HepG2 (cell line): Measurements from ENCODE around the gene TMEM174. TPM values are rescaled to one million over a fixed set of nuclear protein-coding genes. Genes with fewer than 3 reads are reported as not detected.

Source experiments
- ASH2L ChIP-seq: fragments of 300-600, 200-600 bp; sonication (generic); IDR thresholded peaks from 2 replicates; pipeline ENCODE4 v1.7.0; 2017; ENCODE audit warnings: low read depth, mild to moderate bottlenecking, moderate library complexity, mixed read lengths, low read length; ENCODE audit not compliant: insufficient read length
- BRF2 ChIP-seq: sonication (generic); formaldehyde crosslinking; IDR thresholded peaks from 2 replicates; pipeline ENCODE4 v1.8.1; 2022; ENCODE audit warnings: mild to moderate bottlenecking, missing genetic modification reagents
- E2F5 ChIP-seq: sonication (generic); formaldehyde crosslinking; conservative IDR thresholded peaks from 2 replicates; pipeline ENCODE4 v1.4.0; 2020; ENCODE audit warnings: missing genetic modification reagents
- FOXO1 ChIP-seq: sonication (generic); formaldehyde crosslinking; IDR thresholded peaks from 2 replicates; pipeline ENCODE4 v1.4.0; 2020; ENCODE audit warnings: missing genetic modification reagents
- GATA4 ChIP-seq: sonication (generic); IDR thresholded peaks from 2 replicates; pipeline ENCODE4 v1.6.1; 2016; ENCODE audit warnings: antibody characterized with exemption, low read depth, borderline replicate concordance
- HNRNPK ChIP-seq: fragments of 200-400 bp; formaldehyde crosslinking; IDR thresholded peaks from 2 replicates; pipeline ENCODE4 v1.6.1; 2018; ENCODE audit warnings: low read length, low read depth, moderate library complexity, mild to moderate bottlenecking; ENCODE audit not compliant: poor library complexity, severe bottlenecking
- JARID2 ChIP-seq: sonication (generic); formaldehyde crosslinking; IDR thresholded peaks from 2 replicates; pipeline ENCODE4 v1.8.1; 2023; ENCODE audit warnings: missing genetic modification reagents, inconsistent platforms; ENCODE audit not compliant: insufficient replicate concordance
- KAT7 ChIP-seq: IDR thresholded peaks from 2 replicates; pipeline ENCODE4 v1.6.1; 2018; ENCODE audit warnings: borderline replicate concordance, missing compliant biosample characterization
- KLF9 ChIP-seq: IDR thresholded peaks from 2 replicates; pipeline ENCODE4 v1.6.1; 2016; ENCODE audit warnings: low read depth
- LCORL ChIP-seq, 2 experiments: fragments of 450-650 bp in 1 of 2; sonication (generic) in 1 of 2; formaldehyde crosslinking in 1 of 2; IDR thresholded peaks; 2 replicates each; pipeline versions ENCODE4 v1.5.0 to v1.6.1; 2017 to 2020; ENCODE audit warnings: antibody characterized with exemption in 1 of 2, missing genetic modification reagents in 1 of 2
- MATR3 ChIP-seq: sonication (generic); formaldehyde crosslinking; IDR thresholded peaks from 2 replicates; pipeline ENCODE4 v1.4.0; 2020; ENCODE audit warnings: missing genetic modification reagents
- MAZ ChIP-seq, 2 experiments: sonication (generic) in 1 of 2; formaldehyde crosslinking in 1 of 2; IDR thresholded peaks; 2 replicates each; pipeline versions ENCODE4 v1.5.0 to v1.6.1; 2012 to 2020; ENCODE audit warnings: low read depth in 2 of 2, mild to moderate bottlenecking in 2 of 2, borderline replicate concordance in 1 of 2, improper control_type of control experiment in 1 of 2, low read length in 1 of 2, missing genetic modification reagents in 1 of 2, moderate library complexity in 1 of 2
- NCOA5 ChIP-seq: sonication (generic); formaldehyde crosslinking; IDR thresholded peaks from 2 replicates; pipeline ENCODE4 v1.4.0; 2020; ENCODE audit warnings: missing genetic modification reagents
- TCF12 ChIP-seq, 2 experiments: fragments of 450-650 bp in 1 of 2; sonication (generic) in 1 of 2; formaldehyde crosslinking in 1 of 2; IDR thresholded peaks; 2 replicates each; pipeline versions ENCODE4 v1.6.1 to v1.8.0; 2017 to 2022; ENCODE audit warnings: antibody characterized with exemption in 1 of 2, mild to moderate bottlenecking in 1 of 2, missing genetic modification reagents in 1 of 2, moderate library complexity in 1 of 2
- ZNF280B ChIP-seq: sonication (generic); formaldehyde crosslinking; IDR thresholded peaks from 2 replicates; pipeline ENCODE4 v1.5.0; 2020; ENCODE audit warnings: missing genetic modification reagents, mild to moderate bottlenecking, borderline replicate concordance
- ZNF296 ChIP-seq: sonication (generic); formaldehyde crosslinking; conservative IDR thresholded peaks from 2 replicates; pipeline ENCODE4 v1.5.0; 2020; ENCODE audit warnings: mild to moderate bottlenecking, missing genetic modification reagents
- ZNF605 ChIP-seq: sonication (generic); formaldehyde crosslinking; IDR thresholded peaks from 2 replicates; pipeline ENCODE4 v1.8.0; 2022; ENCODE audit warnings: mild to moderate bottlenecking, missing genetic modification reagents
- ZNF891 ChIP-seq: sonication (generic); formaldehyde crosslinking; IDR thresholded peaks from 2 replicates; pipeline ENCODE4 v1.5.0; 2020; ENCODE audit warnings: mild to moderate bottlenecking, missing genetic modification reagents
- polyA plus RNA-seq, 8 experiments: library from polyadenylated mRNA; depleted of rRNA in 3 of 8; stranded (reverse) in 7 of 8; unstranded in 1 of 8; fragments of >200 nt; fragmentation: Illumina TruSeq in 4 of 8; extraction: Trizol in 4 of 8; gene quantifications; 2 replicates each; pipeline versions ENCODE4 v1.2.1 to v1.2.3, GENCODE V29; 2011 to 2016; ENCODE audit warnings: low read depth in 4 of 8, missing spikeins in 1 of 8, mixed read lengths in 1 of 8; ENCODE audit not compliant: insufficient read depth in 1 of 8
- total RNA-seq, 5 experiments: library from RNA; depleted of rRNA; stranded (reverse); fragments of >200 nt; fragmentation: Illumina TruSeq; extraction: Trizol; gene quantifications; 2 replicates each; pipeline ENCODE4 v1.2.3, GENCODE V29; 2016; ENCODE audit warnings: low read depth in 1 of 5

TMEM174 gene
- total and polyA plus RNA-seq, 2 of the 13 experiments (the other 11 are each of a cell fraction or from before 2014, with no cell fraction given), result not detected

GRCh38 chr5:73215891-73216610 lies 43.1 kb downstream of the TMEM174 start (continued):
- peak; percentile 48; the same call in 1 of the 2 replicates for TF ChIP-seq ZNF891 (CRISPR knock-in tag)
- TF ChIP-seq MATR3 (CRISPR knock-in tag), result no peak
- TF ChIP-seq ZNF296 (CRISPR knock-in tag), result no peak
- no peak for TF ChIP-seq NCOA5 (CRISPR knock-in tag)
- no peak for TF ChIP-seq KAT7 (CRISPR knock-in tag)
- no peak for TF ChIP-seq KLF9 (CRISPR knock-in tag)
- no peak for TF ChIP-seq HNRNPK
- TF ChIP-seq ZNF605 (CRISPR knock-in tag), result peak; percentile 93
- peak; percentile 70; the same call in 1 of the 2 replicates for TF ChIP-seq ZNF280B (CRISPR knock-in tag)
- TF ChIP-seq LCORL (IDR thresholded peaks at IDR 0.05), result no peak
- peak; percentile 57 for TF ChIP-seq LCORL (CRISPR knock-in tag; IDR thresholded peaks at IDR 0.05)
- TF ChIP-seq GATA4, result no peak
- peak; percentile 36 for TF ChIP-seq ASH2L
- peak; percentile 75 for TF ChIP-seq E2F5
- no peak for TF ChIP-seq BRF2 (CRISPR knock-in tag)
- no peak for TF ChIP-seq JARID2 (CRISPR knock-in tag)
- TF ChIP-seq TCF12 (IDR thresholded peaks at IDR 0.05), result no peak
- no peak for TF ChIP-seq TCF12 (CRISPR knock-in tag; IDR thresholded peaks at IDR 0.05)
- no peak for TF ChIP-seq MAZ (IDR thresholded peaks at IDR 0.05; ENCODE audit: borderline replicate concordance, low read depth, low read length)
- peak; percentile 86 for TF ChIP-seq MAZ (CRISPR knock-in tag; IDR thresholded peaks at IDR 0.05; ENCODE audit: low read depth)
- peak; percentile 35; the same call in 1 of the 2 replicates for TF ChIP-seq FOXO1
